GM12878 (cell line): ENCODE results near the gene KPNA4. TPM values are rescaled to one million over a fixed set of nuclear protein-coding genes. Genes with fewer than 3 reads are reported as not detected.

ENCODE experiments used
- ATAC-seq: fragments of 200-7000 bp; cut with Tn5 transposase; 3 replicates; pipeline ENCODE4 v1.9.1; 2020; ENCODE audit warnings: mild to moderate bottlenecking, moderate library complexity
- BruUV-seq: library from RNA; stranded (reverse); fragments of 400-500 nt; replicated peaks from 2 replicates; lab custom pipeline; 2021; lab: Mats Ljungman, UMichigan
- CTCF ChIA-PET: fragments of 300-600 bp; sonication (Branson Sonifier 250); formaldehyde crosslinking; extraction: SDS; loops from one replicate; lab custom pipeline; 2021; ENCODE audit warnings: inconsistent platforms; lab: Yijun Ruan, JAX
- POLR2A ChIA-PET: fragments of 350-600 bp; formaldehyde crosslinking; extraction: SDS; loops from one replicate; lab custom pipeline; 2021; ENCODE audit warnings: inconsistent platforms; lab: Charles Lee
- RAD21 ChIA-PET: fragments of 300-600 bp; sonication (Branson Sonifier 250); formaldehyde crosslinking; loops from one replicate; lab custom pipeline; 2023; ENCODE audit warnings: antibody characterized with exemption; ENCODE audit not compliant: unreplicated experiment; lab: Charles Lee
- SMC1A ChIA-PET: fragments of 300-600 bp; sonication (Branson Sonifier 250); formaldehyde crosslinking; loops from one replicate; lab custom pipeline; 2023; ENCODE audit not compliant: unreplicated experiment, uncharacterized antibody; lab: Charles Lee
- DNase-seq: peaks from one replicate; pipeline ENCODE4 v3.0.0-alpha.2; 2011; ENCODE audit warnings: low read depth, low spot score
- FAIRE-seq: peaks from 3 replicates; lab custom pipeline; 2011; peaks lifted over from hg19 to GRCh38; lab: Jason Lieb, UNC
- H2AFZ ChIP-seq: 2 replicates; pipeline ENCODE4 v1.6.0; 2011; ENCODE audit warnings: low read depth, low read length, control low read depth; ENCODE audit not compliant: control insufficient read depth
- H3K27ac ChIP-seq: 2 replicates; pipeline ENCODE4 v1.5.1; 2011; ENCODE audit warnings: control low read depth; ENCODE audit not compliant: control insufficient read depth, insufficient read depth
- H3K27me3 ChIP-seq, 2 experiments: replicated peaks in 1 of 2; 2 replicates each; pipeline versions ENCODE4 v1.6.0 to v1.6.1; 2011; ENCODE audit warnings: low read length in 1 of 2; ENCODE audit not compliant: control insufficient read depth in 2 of 2, insufficient read depth in 2 of 2
- H3K36me3 ChIP-seq, 2 experiments: 2 replicates each; pipeline ENCODE4 v1.5.1; 2011; ENCODE audit warnings: low read length in 1 of 2; ENCODE audit not compliant: control insufficient read depth in 2 of 2, insufficient read depth in 2 of 2
- H3K4me1 ChIP-seq: 2 replicates; pipeline ENCODE4 v1.6.1; 2011; ENCODE audit warnings: mild to moderate bottlenecking, low read length, moderate library complexity, mixed read lengths; ENCODE audit not compliant: control insufficient read depth, insufficient read depth
- H3K4me2 ChIP-seq: 2 replicates; pipeline ENCODE4 v1.6.0; 2011; ENCODE audit warnings: control low read depth; ENCODE audit not compliant: control insufficient read depth, insufficient read depth
- H3K4me3 ChIP-seq: fragments of 200-600 bp; sonication (generic); 2 replicates; pipeline ENCODE4 v1.5.1; 2016
- H3K79me2 ChIP-seq: 2 replicates; pipeline ENCODE4 v1.6.0; 2011; ENCODE audit warnings: low read length; ENCODE audit not compliant: control insufficient read depth, insufficient read depth
- H3K9ac ChIP-seq: 2 replicates; pipeline ENCODE4 v1.8.0; 2011; ENCODE audit warnings: low read length, control low read depth, mixed read lengths; ENCODE audit not compliant: control insufficient read depth, insufficient read depth
- H3K9me3 ChIP-seq: replicated peaks from 3 replicates; pipeline ENCODE4 v1.5.1; 2011; ENCODE audit warnings: mild to moderate bottlenecking, low read length; ENCODE audit not compliant: control insufficient read depth, insufficient read depth
- H4K20me1 ChIP-seq: 2 replicates; pipeline ENCODE4 v1.6.0; 2011; ENCODE audit not compliant: control insufficient read depth, insufficient read depth
- CBX3 ChIP-seq: fragments of 200-600 bp; sonication (generic); IDR thresholded peaks from 2 replicates; pipeline ENCODE4 v1.6.1; 2016; ENCODE audit warnings: low read depth, borderline replicate concordance
- CHD4 ChIP-seq: fragments of 200-600 bp; sonication (generic); IDR thresholded peaks from 2 replicates; pipeline ENCODE4 v1.6.1; 2016; ENCODE audit warnings: mild to moderate bottlenecking
- ELK1 ChIP-seq: IDR thresholded peaks from 2 replicates; pipeline ENCODE4 v1.6.1; 2012; ENCODE audit warnings: low read depth, low read length, improper control_type of control experiment
- GABPA ChIP-seq: IDR thresholded peaks from 2 replicates; pipeline ENCODE4 v1.6.1; 2014; ENCODE audit warnings: antibody characterized with exemption, low read depth, mild to moderate bottlenecking, inconsistent platforms
- HDAC6 ChIP-seq: fragments of 200-600 bp; sonication (generic); IDR thresholded peaks from one replicate; pipeline ENCODE4 v1.8.0; 2017; ENCODE audit warnings: antibody characterized with exemption; ENCODE audit not compliant: unreplicated experiment
- IRF5 ChIP-seq: fragments of 450-650 bp; IDR thresholded peaks from 2 replicates; pipeline ENCODE4 v1.6.1; 2017; ENCODE audit warnings: borderline replicate concordance
- MAX ChIP-seq: IDR thresholded peaks from 2 replicates; pipeline ENCODE4 v1.6.1; 2012; ENCODE audit warnings: low read depth, low read length, improper control_type of control experiment
- MYB ChIP-seq: fragments of 150-350 bp; IDR thresholded peaks from 2 replicates; pipeline ENCODE4 v1.6.1; 2014; ENCODE audit warnings: mild to moderate bottlenecking, low read depth, low read length, borderline replicate concordance
- NBN ChIP-seq: fragments of 450-650 bp; IDR thresholded peaks from 2 replicates; pipeline ENCODE4 v1.6.1; 2016
- NFYA ChIP-seq: IDR thresholded peaks from 2 replicates; pipeline ENCODE4 v1.6.1; 2011; ENCODE audit warnings: low read depth, mild to moderate bottlenecking, low read length, improper control_type of control experiment, borderline replicate concordance
- NR2C1 ChIP-seq: fragments of 450-650 bp; IDR thresholded peaks from 2 replicates; pipeline ENCODE4 v1.6.1; 2017; ENCODE audit warnings: antibody characterized with exemption, mild to moderate bottlenecking, moderate library complexity
- NRF1 ChIP-seq: conservative IDR thresholded peaks from 2 replicates; pipeline ENCODE4 v1.6.1; 2011; ENCODE audit warnings: mild to moderate bottlenecking, low read depth, low read length, improper control_type of control experiment
- POLR2AphosphoS2 ChIP-seq: IDR thresholded peaks from 2 replicates; pipeline ENCODE4 v1.6.1; 2011; ENCODE audit warnings: low read depth, mild to moderate bottlenecking, low read length, improper control_type of control experiment, moderate library complexity
- RUNX3 ChIP-seq: IDR thresholded peaks from 2 replicates; pipeline ENCODE4 v1.6.1; 2012; ENCODE audit warnings: low read length, inconsistent platforms
- SMAD1 ChIP-seq: fragments of 450-650 bp; IDR thresholded peaks from 2 replicates; pipeline ENCODE4 v1.6.1; 2018; ENCODE audit warnings: mild to moderate bottlenecking, low read depth; ENCODE audit not compliant: partially characterized antibody
- SMARCA5 ChIP-seq: fragments of 450-650 bp; IDR thresholded peaks from 2 replicates; pipeline ENCODE4 v1.6.1; 2017; ENCODE audit warnings: mild to moderate bottlenecking
- TCF7 ChIP-seq: IDR thresholded peaks from 2 replicates; pipeline ENCODE4 v1.6.1; 2014; ENCODE audit warnings: antibody characterized with exemption, borderline replicate concordance
- WRNIP1 ChIP-seq: IDR thresholded peaks from 2 replicates; pipeline ENCODE4 v1.6.1; 2011; ENCODE audit warnings: low read depth, low read length, improper control_type of control experiment, borderline replicate concordance
- YBX1 ChIP-seq: fragments of 450-650 bp; IDR thresholded peaks from 2 replicates; pipeline ENCODE4 v1.6.1; 2016; ENCODE audit warnings: antibody characterized with exemption
- ZNF24 ChIP-seq: fragments of 450-650 bp; IDR thresholded peaks from 2 replicates; pipeline ENCODE4 v1.6.1; 2017; ENCODE audit warnings: antibody characterized with exemption, mild to moderate bottlenecking
- WGBS: methylation state at CpG from one replicate; pipeline ENCODE4 v1.1.6; 2016; ENCODE audit warnings: low lambda C conversion rate; ENCODE audit not compliant: insufficient replicate concordance, insufficient coverage; ENCODE audit errors: missing lambda C conversion rate; 5-methylcytosine and 5-hydroxymethylcytosine counted together
- in situ Hi-C: fragments of 300-500 bp; cut with MboI; formaldehyde crosslinking; loops from 9 replicates; pipeline ENCODE4 v1.14.3; 2018; ENCODE audit warnings: mixed read lengths
- intact Hi-C: fragments of 100-400 bp; cut with micrococcal nuclease; formaldehyde crosslinking; loops from one replicate; pipeline ENCODE4 v1.14.2; 2022; ENCODE audit not compliant: unreplicated experiment
- polyA plus RNA-seq, 11 experiments: library from polyadenylated mRNA; depleted of rRNA in 4 of 11; unstranded in 6 of 11; stranded (reverse) in 5 of 11; fragments of >200 nt; fragmentation: Nextera tagmentation in 4 of 11; fragmentation: Illumina TruSeq in 1 of 11; extraction: Ambion mirVana in 4 of 11; extraction: Trizol in 1 of 11; gene quantifications; 1 replicate in 1 of 11; 2 replicates in 10 of 11; pipeline versions ENCODE4 v1.2.1 to v1.2.3, GENCODE V29; 2011 to 2016; ENCODE audit warnings: inconsistent platforms in 2 of 11, missing spikeins in 2 of 11, low read depth in 1 of 11
- total RNA-seq, 4 experiments: library from RNA; depleted of rRNA in 3 of 4; stranded (reverse); fragments of >200 nt in 3 of 4; fragmentation: Illumina TruSeq in 1 of 4; extraction: Trizol in 1 of 4; gene quantifications; 2 replicates each; pipeline versions ENCODE4 v1.2.1 to v1.2.3, GENCODE V29; 2013 to 2021

The KPNA4 gene
- total and polyA plus RNA-seq, 10 of the 15 experiments (the other 5 are each of a cell fraction or from before 2014, with no cell fraction given), result 9.9 to 40.6 (median 18.1) TPM

- no peak for TF ChIP-seq NR2C1
- TF ChIP-seq MYB, result no peak
- TF ChIP-seq HDAC6, result no peak
- no peak for TF ChIP-seq WRNIP1
- TF ChIP-seq NFYA, result no peak
- no peak for TF ChIP-seq IRF5
Measured at GRCh38 chr3:160474416-160474838, 90.9 kb downstream of the KPNA4 start (continued).

GRCh38 chr3:160473978-160474377, 91.4 kb downstream of the KPNA4 start:
- no peak for TF ChIP-seq YBX1
- no peak for TF ChIP-seq SMARCA5
- TF ChIP-seq GABPA, result no peak
- no peak for TF ChIP-seq SMAD1
- TF ChIP-seq ZNF24, result no peak
- no peak for TF ChIP-seq CBX3
- TF ChIP-seq ELK1, result no peak
- no peak for TF ChIP-seq POLR2AphosphoS2
- no peak for TF ChIP-seq NBN
- no peak for TF ChIP-seq RUNX3
- TF ChIP-seq WRNIP1, result no peak
- TF ChIP-seq NRF1, result no peak
- no peak for TF ChIP-seq MAX
- TF ChIP-seq CHD4, result no peak
- TF ChIP-seq TCF7, result no peak
- TF ChIP-seq, all 136 proteins: peak for 0
- Histone ChIP-seq H3K4me2 (no peak overlapping the region), H3K27me3 (no peaks in the 10 kb centered on the region), H3K79me2 (no peaks in the 10 kb centered on the region), H3K9me3 (peaks cover 11% of the 10 kb centered on the region), H2AFZ (no peak overlapping the region), H3K4me1 (no peaks in the 10 kb centered on the region; the same call in 1 of the 2 replicates), H3K27ac (no peak overlapping the region), H3K4me3 (no peak overlapping the region), H3K36me3 (no peaks in the 10 kb centered on the region), H4K20me1 (no peaks in the 10 kb centered on the region), H3K9ac (no peak overlapping the region)
- SMC1A ChIA-PET, result no interaction called here
- no TSS peak for BruUV-seq
- POLR2A ChIA-PET, result no interaction called here
- in situ Hi-C loops (no loop called here), intact Hi-C loops (no loop called here)
- FAIRE-seq, result no peak
- no peak for DNase-seq
- no peak for ATAC-seq
- CTCF ChIA-PET, result no interaction called here
- 100% methylated on average over 1 of the region's 1 CpG for WGBS
- RAD21 ChIA-PET, result no interaction called here
